GM12872 (cell line): ENCODE data around the gene PTDSS2.

Source experiments
- CTCF ChIP-seq: IDR thresholded peaks from 3 replicates; pipeline ENCODE4 v1.5.1; 2011; ENCODE audit warnings: low read depth, mild to moderate bottlenecking, low read length, moderate library complexity; ENCODE audit not compliant: insufficient read depth

Gene PTDSS2

GRCh38 chr11:447923-448731, 2.0 kb upstream of the PTDSS2 start:
- TF ChIP-seq CTCF, result peak; percentile 81

- TF ChIP-seq CTCF, result peak; percentile 51
Observed at GRCh38 chr11:450809-451451, 851 bp downstream of the PTDSS2 start.

GRCh38 chr11:451738-452137, 1.7 kb downstream of the PTDSS2 start:
- no peak for TF ChIP-seq CTCF

- no peak for TF ChIP-seq CTCF
Observed at GRCh38 chr11:452203-452744, 2.2 kb downstream of the PTDSS2 start.

GRCh38 chr11:452916-453527, 2.9 kb downstream of the PTDSS2 start:
- no peak for TF ChIP-seq CTCF

DNA sequence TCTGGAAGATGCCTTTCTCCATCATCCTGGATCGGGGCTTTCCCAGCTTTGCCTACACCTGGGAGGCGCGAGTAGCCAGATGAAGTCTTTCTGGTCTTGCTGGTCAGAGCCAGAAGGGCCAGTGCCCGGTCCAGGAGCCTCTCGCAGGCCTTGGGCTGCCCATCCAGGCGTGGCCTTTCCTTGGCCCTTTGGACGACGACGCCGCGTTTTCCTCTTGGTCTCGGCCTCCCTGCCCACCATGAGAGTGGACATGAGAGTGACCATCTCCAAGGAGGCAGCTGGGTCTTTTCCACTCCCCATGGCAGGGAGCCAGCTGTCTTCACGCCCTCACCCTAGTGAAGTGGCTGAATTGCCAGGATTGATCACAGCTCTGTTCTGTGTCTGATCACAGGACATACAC, 3.5 kb downstream of the PTDSS2 start:
- no peak for TF ChIP-seq CTCF

DNA sequence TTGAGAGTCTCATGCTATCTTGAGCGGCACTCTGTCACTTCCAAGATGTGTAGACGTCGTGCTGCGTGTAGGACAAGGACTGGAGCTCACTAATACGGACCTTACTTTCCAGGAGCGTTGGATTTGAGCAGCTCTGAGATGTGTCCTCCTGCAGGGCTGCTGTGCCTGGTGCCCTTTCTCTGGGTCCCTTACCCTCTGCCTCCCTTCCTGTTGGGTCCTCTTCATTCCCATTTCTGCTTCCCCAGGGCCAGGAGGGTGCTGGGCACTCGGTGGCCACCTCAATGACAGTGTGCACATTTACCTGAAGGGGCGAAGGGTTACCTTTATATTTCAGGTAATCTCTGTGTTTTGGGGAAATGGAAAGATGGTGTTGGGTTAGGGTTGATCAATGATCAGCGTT, 4.0 kb downstream of the PTDSS2 start:
- TF ChIP-seq CTCF, result no peak
